HepG2 (cell line): ENCODE results near the gene FMC1. TPM values are rescaled to one million over a fixed set of nuclear protein-coding genes. Genes with fewer than 3 reads are reported as not detected.
"Not testable (repeated sequence)": the region's sequence is repeated elsewhere in the genome, so short reads cannot be mapped to it uniquely, and the experiment has no call there.

Source experiments
- ATAC-seq: fragments of 200-7000 bp; cut with Tn5 transposase; 3 replicates; pipeline ENCODE4 v1.9.1; 2020; ENCODE audit warnings: mild to moderate bottlenecking, moderate library complexity
- BruUV-seq: library from RNA; stranded (reverse); fragments of 400-500 nt; replicated peaks from 2 replicates; lab custom pipeline; 2021; lab: Mats Ljungman, UMichigan
- CTCF ChIA-PET: fragments of 300-600 bp; formaldehyde crosslinking; extraction: SDS; loops from one replicate; lab custom pipeline; 2021; ENCODE audit warnings: low total read pairs, inconsistent platforms, low intra/inter-chr PET ratio; lab: Yijun Ruan, JAX
- POLR2A ChIA-PET: fragments of 350-600 bp; sonication (Branson Sonifier 250); formaldehyde crosslinking; loops from one replicate; lab custom pipeline; 2020; ENCODE audit warnings: antibody characterized with exemption, inconsistent platforms; lab: Yijun Ruan, JAX
- DNase-seq: peaks from one replicate; pipeline ENCODE4 v3.0.0-alpha.2; 2015; ENCODE audit warnings: low spot score
- FAIRE-seq: peaks from 3 replicates; lab custom pipeline; 2011; peaks lifted over from hg19 to GRCh38; lab: Jason Lieb, UNC
- H2AFZ ChIP-seq: one replicate; pipeline ENCODE4 v1.6.1; 2011; ENCODE audit warnings: low read length, inconsistent platforms
- H3K27ac ChIP-seq: fragments of 300-600 bp; 3 replicates; pipeline ENCODE4 v1.8.0; 2011; ENCODE audit warnings: mixed run types, mild to moderate bottlenecking, mixed read lengths, low read length, inconsistent platforms; ENCODE audit not compliant: insufficient read depth; ENCODE audit errors: extremely low read length
- H3K27me3 ChIP-seq, 2 experiments: fragments of 200-600 bp in 1 of 2; 2 replicates in 1 of 2; 3 replicates in 1 of 2; pipeline versions ENCODE4 v1.6.0 to v1.8.0; 2011; ENCODE audit warnings: low read length in 2 of 2, mild to moderate bottlenecking in 2 of 2, moderate library complexity in 2 of 2, inconsistent platforms in 1 of 2; ENCODE audit not compliant: insufficient read depth in 2 of 2, control insufficient read depth in 1 of 2
- H3K36me3 ChIP-seq, 2 experiments: fragments of 200-600 bp in 1 of 2; replicated peaks in 1 of 2; 2 replicates in 1 of 2; 3 replicates in 1 of 2; pipeline versions ENCODE4 v1.5.1 to v1.8.0; 2011; ENCODE audit warnings: low read length in 2 of 2, inconsistent platforms in 1 of 2; ENCODE audit not compliant: insufficient read depth in 2 of 2, control insufficient read depth in 1 of 2
- H3K4me1 ChIP-seq: 2 replicates; pipeline ENCODE4 v1.5.1; 2012; ENCODE audit warnings: low read length, inconsistent platforms; ENCODE audit not compliant: insufficient read depth
- H3K4me2 ChIP-seq: 2 replicates; pipeline ENCODE4 v1.6.0; 2011; ENCODE audit warnings: low read depth, low read length, inconsistent platforms
- H3K4me3 ChIP-seq, 3 experiments: fragments of 200-600 bp in 1 of 3; sonication (generic), shearing (Covaris generic) in 1 of 3; replicated peaks in 1 of 3; 2 replicates each; pipeline ENCODE4 v1.5.1; 2011 to 2016; ENCODE audit warnings: low read length in 3 of 3, inconsistent platforms in 2 of 3, low read depth in 2 of 3, mild to moderate bottlenecking in 2 of 3, control low read depth in 1 of 3, mixed read lengths in 1 of 3; ENCODE audit not compliant: insufficient read depth in 1 of 3
- H3K79me2 ChIP-seq: one replicate; pipeline ENCODE4 v1.6.1; 2011; ENCODE audit warnings: low read length, inconsistent platforms; ENCODE audit not compliant: insufficient read depth
- H3K9ac ChIP-seq: 2 replicates; pipeline ENCODE4 v1.6.0; 2011; ENCODE audit warnings: mild to moderate bottlenecking, low read depth, low read length, inconsistent platforms; ENCODE audit not compliant: insufficient read depth
- H3K9me3 ChIP-seq: 2 replicates; pipeline ENCODE4 v1.5.1; 2012; ENCODE audit warnings: mild to moderate bottlenecking, low read length
- H4K20me1 ChIP-seq: 2 replicates; pipeline ENCODE4 v1.6.0; 2011; ENCODE audit warnings: inconsistent platforms, mild to moderate bottlenecking, low read length, moderate library complexity; ENCODE audit not compliant: insufficient read depth
- MYC ChIP-seq: sonication (generic); formaldehyde crosslinking; IDR thresholded peaks from 2 replicates; pipeline ENCODE4 v1.9.0; 2021; ENCODE audit warnings: missing genetic modification reagents, borderline replicate concordance
- PITX1 ChIP-seq: sonication (generic); formaldehyde crosslinking; IDR thresholded peaks from 2 replicates; pipeline ENCODE4 v1.5.1; 2020; ENCODE audit warnings: mild to moderate bottlenecking, missing genetic modification reagents
- SAFB2 ChIP-seq: sonication (generic); formaldehyde crosslinking; IDR thresholded peaks from 2 replicates; pipeline ENCODE4 v1.5.1; 2020; ENCODE audit warnings: missing genetic modification reagents, low read depth, mild to moderate bottlenecking, borderline replicate concordance
- SAP130 ChIP-seq: IDR thresholded peaks from 2 replicates; pipeline ENCODE4 v1.6.1; 2016; ENCODE audit warnings: low read depth
- SRF ChIP-seq: IDR thresholded peaks from 2 replicates; pipeline ENCODE4 v1.6.1; 2011; ENCODE audit warnings: mild to moderate bottlenecking, low read depth, low read length, moderate library complexity
- TEF ChIP-seq: sonication (generic); formaldehyde crosslinking; IDR thresholded peaks from 2 replicates; pipeline ENCODE4 v1.5.0; 2020; ENCODE audit warnings: missing genetic modification reagents
- ZNF121 ChIP-seq: sonication (generic); formaldehyde crosslinking; IDR thresholded peaks from 2 replicates; pipeline ENCODE4 v1.5.0; 2020; ENCODE audit warnings: mild to moderate bottlenecking, missing genetic modification reagents
- WGBS: methylation state at CpG from one replicate; pipeline ENCODE4 v1.1.6; 2017; ENCODE audit warnings: low lambda C conversion rate; 5-methylcytosine and 5-hydroxymethylcytosine counted together
- in situ Hi-C: cut with HindIII; loops from 2 replicates; pipeline ENCODE4 v1.10.0; 2017; ENCODE audit warnings: low pct_unique_long_range_greater_than_20kb; ENCODE audit not compliant: extremely low pct_ligation_motif_present
- intact Hi-C: fragments of 100-400 bp; cut with micrococcal nuclease; formaldehyde crosslinking; loops from one replicate; pipeline ENCODE4 v1.10.0; 2022; ENCODE audit not compliant: unreplicated experiment
- polyA plus RNA-seq, 8 experiments: library from polyadenylated mRNA; depleted of rRNA in 3 of 8; stranded (reverse) in 7 of 8; unstranded in 1 of 8; fragments of >200 nt; fragmentation: Illumina TruSeq in 4 of 8; extraction: Trizol in 4 of 8; gene quantifications; 2 replicates each; pipeline versions ENCODE4 v1.2.1 to v1.2.3, GENCODE V29; 2011 to 2016; ENCODE audit warnings: low read depth in 4 of 8, missing spikeins in 1 of 8, mixed read lengths in 1 of 8; ENCODE audit not compliant: insufficient read depth in 1 of 8
- total RNA-seq, 5 experiments: library from RNA; depleted of rRNA; stranded (reverse); fragments of >200 nt; fragmentation: Illumina TruSeq; extraction: Trizol; gene quantifications; 2 replicates each; pipeline ENCODE4 v1.2.3, GENCODE V29; 2016; ENCODE audit warnings: low read depth in 1 of 5

The FMC1 gene
- total and polyA plus RNA-seq, 2 of the 13 experiments (the other 11 are each of a cell fraction or from before 2014, with no cell fraction given): 39.2 to 50.7 TPM

- TF ChIP-seq TEF (CRISPR knock-in tag): no peak
- TF ChIP-seq SAP130 (CRISPR knock-in tag): 0 out of 2 replicates have a peak, but pooled peaks have one; percentile 26
- TF ChIP-seq MYC: peak; percentile 45; the same call in 1 of the 2 replicates
- peak; percentile 33; the same call in 1 of the 2 replicates for TF ChIP-seq SRF
- peak; percentile 31; the same call in 1 of the 2 replicates for TF ChIP-seq PITX1 (CRISPR knock-in tag)
- 0 out of 2 replicates have a peak, but pooled peaks have one; percentile 30 for TF ChIP-seq SAFB2 (CRISPR knock-in tag)
- TF ChIP-seq, all 625 proteins: peak for 26
Observed at GRCh38 chr7:139321071-139321745, 19.9 kb upstream of the FMC1 start (continued).

- H3K27me3 ChIP-seq, H3K4me2 ChIP-seq, H3K9me3 ChIP-seq, BruUV-seq, H4K20me1 ChIP-seq, FAIRE-seq, CTCF ChIA-PET, H3K27ac ChIP-seq, intact Hi-C loops, H2AFZ ChIP-seq, in situ Hi-C loops, DNase-seq, H3K4me3 ChIP-seq, H3K36me3 ChIP-seq, POLR2A ChIA-PET, ATAC-seq, H3K79me2 ChIP-seq, H3K9ac ChIP-seq: not testable (repeated sequence)
- 76% methylated on average over 11 of the region's 11 CpGs for WGBS
- peak; percentile 26; the same call in 1 of the 2 replicates for TF ChIP-seq ZNF121 (CRISPR knock-in tag)
- peaks cover 17% of the 10 kb centered on the region for H3K4me1 ChIP-seq
Observed at GRCh38 chr7:139324709-139325108, 16.4 kb upstream of the FMC1 start.
